ENCODE measurements around the gene CR1. TPM values are rescaled to one million over a fixed set of nuclear protein-coding genes. Genes with fewer than 3 reads are reported as not detected.

CR1 gene
- total RNA-seq, 4 donors from 2014 or later = 6.7 to 27.6 (median 8.8) TPM

GRCh38 chr1:207470927-207471326, 25.0 kb upstream of the CR1 start:
- no peak overlapping the region for H3K27ac ChIP-seq
- no peak for DNase-seq (ENCODE audit: low spot score in 2 of 2)
- no peaks in the 10 kb centered on the region for H3K9me3 ChIP-seq
- no peaks in the 10 kb centered on the region for H3K4me1 ChIP-seq
- H3K36me3 ChIP-seq = no peaks in the 10 kb centered on the region
- WGBS, 2 donors = 77 to 90% methylated on average over 2 of the region's 2 CpGs
- no peaks in the 10 kb centered on the region for H3K27me3 ChIP-seq
- H3K4me3 ChIP-seq = no peak overlapping the region
- TF ChIP-seq CTCF (IDR thresholded peaks at IDR 0.05) (no peak), POLR2A (IDR thresholded peaks at IDR 0.05) (no peak), EP300 (IDR thresholded peaks at IDR 0.05) (no peak)

GRCh38 chr1:207474210-207474609, 21.7 kb upstream of the CR1 start:
- TF ChIP-seq EP300 (IDR thresholded peaks at IDR 0.05) = no peak
- TF ChIP-seq POLR2A (IDR thresholded peaks at IDR 0.05) = no peak
- TF ChIP-seq CTCF (IDR thresholded peaks at IDR 0.05) = no peak
- Histone ChIP-seq H3K27ac (no peak overlapping the region), H3K4me1 (no peaks in the 10 kb centered on the region), H3K9me3 (no peaks in the 10 kb centered on the region), H3K27me3 (peaks cover 0 to 5% of the 10 kb centered on the region in 2 donors), H3K36me3 (no peaks in the 10 kb centered on the region), H3K4me3 (no peak overlapping the region)
- DNase-seq (ENCODE audit: low spot score in 2 of 2) = no peak
- 97 to 98% methylated on average over 1 of the region's 1 CpG for WGBS, 2 donors

GRCh38 chr1:207486198-207486597, 9.8 kb upstream of the CR1 start:
- Histone ChIP-seq H3K4me3 (no peak overlapping the region), H3K9me3 (no peaks in the 10 kb centered on the region), H3K4me1 (no peaks in the 10 kb centered on the region), H3K36me3 (no peaks in the 10 kb centered on the region), H3K27me3 (no peaks in the 10 kb centered on the region), H3K27ac (no peak overlapping the region)
- 74 to 82% methylated on average over 3 of the region's 3 CpGs for WGBS, 2 donors
- DNase-seq (ENCODE audit: low spot score in 2 of 2) = no peak
- no peak for TF ChIP-seq CTCF (IDR thresholded peaks at IDR 0.05)
- TF ChIP-seq POLR2A (IDR thresholded peaks at IDR 0.05) = no peak
- TF ChIP-seq EP300 (IDR thresholded peaks at IDR 0.05) = no peak

GRCh38 chr1:207487636-207488035, 8.3 kb upstream of the CR1 start:
- Histone ChIP-seq H3K4me1 (no peaks in the 10 kb centered on the region), H3K27me3 (no peaks in the 10 kb centered on the region), H3K36me3 (no peaks in the 10 kb centered on the region), H3K9me3 (no peaks in the 10 kb centered on the region), H3K4me3 (no peak overlapping the region), H3K27ac (no peak overlapping the region)
- WGBS, 2 donors = 79% methylated on average over 4 of the region's 4 CpGs
- TF ChIP-seq POLR2A (IDR thresholded peaks at IDR 0.05) (no peak), CTCF (IDR thresholded peaks at IDR 0.05) (no peak), EP300 (IDR thresholded peaks at IDR 0.05) (no peak)
- DNase-seq (ENCODE audit: low spot score in 2 of 2) = no peak

GRCh38 chr1:207493212-207493611, 2.7 kb upstream of the CR1 start:
- no peak for DNase-seq (ENCODE audit: low spot score in 2 of 2)

More at GRCh38 chr1:207493212-207493611, 2.7 kb upstream of the CR1 start:
- WGBS, 2 donors = 83 to 87% methylated on average over 3 of the region's 3 CpGs
- Histone ChIP-seq H3K9me3 (no peaks in the 10 kb centered on the region), H3K36me3 (no peaks in the 10 kb centered on the region), H3K27me3 (peaks cover 0 to 5% of the 10 kb centered on the region in 2 donors), H3K4me3 (no peak overlapping the region), H3K4me1 (peaks cover 0 to 16% (median 0%) of the 10 kb centered on the region in 4 donors), H3K27ac (no peak overlapping the region)
- TF ChIP-seq CTCF (IDR thresholded peaks at IDR 0.05) = no peak
- TF ChIP-seq POLR2A (IDR thresholded peaks at IDR 0.05) = no peak
- TF ChIP-seq EP300 (IDR thresholded peaks at IDR 0.05) = no peak
